GM19397 (cell line): ENCODE measurements around the gene ZNF778.
"Not testable (repeated sequence)": the region's sequence is repeated elsewhere in the genome, so short reads cannot be mapped to it uniquely, and the experiment has no call there.

Experiments
- ATAC-seq: cut with Tn5 transposase; IDR thresholded peaks from one replicate; pipeline ENCODE4 v1.9.1; 2021; ENCODE audit warnings: mild to moderate bottlenecking, moderate library complexity; ENCODE audit not compliant: unreplicated experiment

The ZNF778 gene

GRCh38 chr16:89248196-89248982 lies 30.9 kb downstream of the ZNF778 start:
- no peak for ATAC-seq

GRCh38 chr16:89253548-89254287 lies 36.2 kb downstream of the ZNF778 start:
- no peak for ATAC-seq

GRCh38 chr16:89256651-89257254 lies 39.2 kb downstream of the ZNF778 start:
- no peak for ATAC-seq

- no peak for ATAC-seq
Observed at GRCh38 chr16:89257281-89257731, 39.8 kb downstream of the ZNF778 start.

- ATAC-seq: no peak
Observed at GRCh38 chr16:89257757-89258465, 40.4 kb downstream of the ZNF778 start.

GRCh38 chr16:89259901-89260300 lies 42.4 kb downstream of the ZNF778 start:
- not testable (repeated sequence) for ATAC-seq

- ATAC-seq: no peak
Observed at GRCh38 chr16:89261691-89262563, 44.4 kb downstream of the ZNF778 start.

- ATAC-seq: no peak
Observed at GRCh38 chr16:89264800-89265550, 47.5 kb downstream of the ZNF778 start.

GRCh38 chr16:89265647-89266046 lies 48.1 kb downstream of the ZNF778 start:
- ATAC-seq: no peak

- ATAC-seq: no peak
Observed at GRCh38 chr16:89266521-89267134, 49.1 kb downstream of the ZNF778 start.

- ATAC-seq: not testable (repeated sequence)
Observed at GRCh38 chr16:89267746-89268145, 50.2 kb downstream of the ZNF778 start.

- ATAC-seq: no peak
Observed at GRCh38 chr16:89268585-89268984, 51.1 kb downstream of the ZNF778 start.

GRCh38 chr16:89268987-89269735 lies 51.7 kb downstream of the ZNF778 start:
- no peak for ATAC-seq

GRCh38 chr16:89269805-89270665 lies 52.5 kb downstream of the ZNF778 start:
- no peak for ATAC-seq

GRCh38 chr16:89270666-89271345 lies 53.3 kb downstream of the ZNF778 start:
- ATAC-seq: no peak

GRCh38 chr16:89272631-89273030 lies 55.1 kb downstream of the ZNF778 start:
- ATAC-seq: no peak
